Measurements from ENCODE around the gene ZBTB32. TPM values are rescaled to one million over a fixed set of nuclear protein-coding genes. Genes with fewer than 3 reads are reported as not detected.

ZBTB32 gene
- total RNA-seq, 4 donors from 2014 or later: not detected

DNA sequence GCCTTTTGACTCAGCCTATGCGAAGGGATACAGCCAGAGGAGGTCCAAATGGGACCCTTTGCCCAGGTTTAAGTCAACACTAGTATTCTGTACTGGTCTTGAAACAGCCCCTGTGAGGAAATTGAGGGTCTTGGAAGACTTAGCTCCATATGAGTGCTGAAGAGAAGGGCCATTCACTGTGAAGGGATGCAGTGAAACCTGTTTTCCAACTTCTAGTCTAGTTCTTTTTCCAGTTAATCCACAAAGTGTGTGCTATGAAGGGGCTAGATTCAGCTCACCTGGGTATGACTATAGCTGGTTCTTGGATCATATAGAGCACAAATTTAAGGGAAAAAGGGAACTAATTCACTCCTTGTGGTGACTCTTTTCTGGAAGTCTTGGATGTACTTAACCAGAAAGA, 4.0 kb downstream of the ZBTB32 start:
- H3K4me1 ChIP-seq: no peaks in the 10 kb centered on the region
- no peak overlapping the region for H3K27ac ChIP-seq
- TF ChIP-seq, protein P1, sequence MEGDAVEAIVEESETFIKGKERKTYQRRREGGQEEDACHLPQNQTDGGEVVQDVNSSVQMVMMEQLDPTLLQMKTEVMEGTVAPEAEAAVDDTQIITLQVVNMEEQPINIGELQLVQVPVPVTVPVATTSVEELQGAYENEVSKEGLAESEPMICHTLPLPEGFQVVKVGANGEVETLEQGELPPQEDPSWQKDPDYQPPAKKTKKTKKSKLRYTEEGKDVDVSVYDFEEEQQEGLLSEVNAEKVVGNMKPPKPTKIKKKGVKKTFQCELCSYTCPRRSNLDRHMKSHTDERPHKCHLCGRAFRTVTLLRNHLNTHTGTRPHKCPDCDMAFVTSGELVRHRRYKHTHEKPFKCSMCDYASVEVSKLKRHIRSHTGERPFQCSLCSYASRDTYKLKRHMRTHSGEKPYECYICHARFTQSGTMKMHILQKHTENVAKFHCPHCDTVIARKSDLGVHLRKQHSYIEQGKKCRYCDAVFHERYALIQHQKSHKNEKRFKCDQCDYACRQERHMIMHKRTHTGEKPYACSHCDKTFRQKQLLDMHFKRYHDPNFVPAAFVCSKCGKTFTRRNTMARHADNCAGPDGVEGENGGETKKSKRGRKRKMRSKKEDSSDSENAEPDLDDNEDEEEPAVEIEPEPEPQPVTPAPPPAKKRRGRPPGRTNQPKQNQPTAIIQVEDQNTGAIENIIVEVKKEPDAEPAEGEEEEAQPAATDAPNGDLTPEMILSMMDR (IDR thresholded peaks at IDR 0.05): no peak
- no peak for TF ChIP-seq POLR2A (IDR thresholded peaks at IDR 0.05)
- H3K9me3 ChIP-seq: no peaks in the 10 kb centered on the region
- no peaks in the 10 kb centered on the region for H3K27me3 ChIP-seq
- no peaks in the 10 kb centered on the region for H3K36me3 ChIP-seq
- H3K4me3 ChIP-seq: no peak overlapping the region
- DNase-seq: no peak
- intact Hi-C loops (cut with DNase I; ENCODE audit: low total_unique reads): no loop called here

DNA sequence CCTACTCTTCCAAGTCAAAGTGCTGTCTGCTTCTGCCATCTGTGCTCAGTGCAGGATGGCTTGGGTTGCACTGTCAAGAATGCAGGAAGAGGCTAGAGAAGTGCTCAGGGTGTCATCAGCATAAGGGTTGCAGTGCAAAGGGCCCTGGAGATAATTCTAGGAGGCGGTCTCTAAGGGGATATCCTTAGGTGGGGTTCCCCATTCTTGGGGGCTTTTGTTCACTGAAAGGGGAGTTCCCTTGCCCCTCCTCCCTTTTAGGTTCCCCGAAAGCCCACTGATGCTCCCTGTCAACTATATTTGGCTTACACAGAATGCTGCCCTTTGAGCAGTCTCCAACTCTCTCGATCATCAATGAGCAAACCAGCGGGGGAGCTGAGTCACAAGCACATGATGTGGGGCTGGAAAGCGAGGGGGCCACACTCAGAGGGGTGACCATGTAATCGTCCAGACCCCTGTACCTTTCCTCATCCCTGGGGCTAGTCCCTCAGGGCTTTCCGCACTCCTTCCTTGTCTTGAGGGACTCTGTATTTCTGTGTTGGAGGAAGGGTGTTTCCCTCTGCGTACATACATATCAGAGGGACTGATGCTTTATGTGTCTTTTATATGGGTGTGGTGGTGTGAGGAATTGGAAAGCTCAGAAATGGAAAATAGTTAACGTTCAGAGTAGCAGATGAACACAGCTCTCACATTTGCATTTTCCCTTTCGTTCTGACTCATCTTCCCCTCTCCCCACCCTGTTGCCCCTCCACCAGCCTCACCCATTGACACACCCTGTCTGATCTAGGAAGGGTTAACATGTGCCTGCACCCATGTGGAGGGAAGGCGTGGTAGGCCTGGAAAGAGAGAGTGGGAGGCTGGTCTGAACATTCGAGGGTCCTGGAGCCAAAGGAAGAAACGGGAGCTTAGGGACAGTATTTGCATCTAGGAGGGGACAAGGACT, 6.7 kb downstream of the ZBTB32 start:
- H3K27me3 ChIP-seq: no peaks in the 10 kb centered on the region
- intact Hi-C loops (cut with DNase I; ENCODE audit: low total_unique reads): loop anchor here (10.0 kb wide), 1 partner anchor 166 kb away; the partner anchor contains the start of gene TMEM147
- TF ChIP-seq, protein P1 (IDR thresholded peaks at IDR 0.05): no peak
- H3K4me3 ChIP-seq: no peak overlapping the region
- H3K36me3 ChIP-seq: no peaks in the 10 kb centered on the region
- no peak overlapping the region for H3K27ac ChIP-seq
- H3K9me3 ChIP-seq: no peaks in the 10 kb centered on the region
- peaks cover 7 to 9% of the 10 kb centered on the region in 2 donors for H3K4me1 ChIP-seq
- no peak for DNase-seq

DNA sequence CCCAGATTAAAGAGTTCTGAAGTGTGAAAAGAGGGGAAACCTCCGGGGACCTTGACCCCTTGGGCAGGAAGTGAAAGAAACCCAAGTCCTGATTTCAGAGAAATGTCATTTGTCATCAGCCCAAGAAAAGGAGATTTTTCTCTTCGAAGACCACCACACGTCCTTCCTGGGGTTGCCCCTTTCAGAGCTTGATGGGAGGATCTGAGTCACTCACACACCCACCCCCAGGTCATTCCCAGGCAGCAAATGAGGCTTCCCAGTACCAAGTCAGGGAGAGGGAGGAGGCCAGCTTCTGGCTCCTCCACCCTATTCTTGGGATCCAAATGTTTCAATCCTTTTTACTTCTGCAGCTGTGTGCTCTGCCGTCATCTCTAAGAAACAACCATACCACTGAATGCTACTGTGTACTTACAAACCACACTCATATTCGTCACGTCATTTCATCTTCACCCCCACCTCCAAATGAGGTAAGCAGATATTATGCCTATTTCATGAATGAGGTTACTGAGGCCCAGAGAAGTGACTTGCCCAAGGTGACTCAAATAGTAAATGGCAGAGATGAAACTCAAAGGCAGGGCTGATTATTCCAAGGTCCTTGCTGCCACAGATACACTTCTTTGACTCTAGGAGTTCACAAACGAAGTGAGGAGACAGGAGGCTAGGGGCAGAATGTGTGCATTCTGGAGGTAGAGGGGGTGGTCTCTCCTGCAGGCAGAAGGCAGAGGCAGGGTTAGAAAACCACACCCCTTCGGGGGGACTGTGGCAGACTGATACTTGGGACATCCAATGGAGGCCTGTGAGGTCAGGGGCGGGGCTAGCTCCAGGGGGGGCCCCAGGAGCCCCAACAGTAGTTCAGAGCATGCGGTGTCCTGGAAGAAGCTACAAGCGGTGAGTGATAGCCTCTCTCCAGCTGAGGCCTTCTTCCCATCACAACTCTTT, 8.5 kb downstream of the ZBTB32 start:
- intact Hi-C loops (cut with DNase I; ENCODE audit: low total_unique reads): loop anchor here (10.0 kb wide), 1 partner anchor 168 kb away; the partner anchor contains the start of gene TMEM147
- no peak overlapping the region for H3K27ac ChIP-seq
- no peak overlapping the region for H3K4me3 ChIP-seq
- H3K4me1 ChIP-seq: peaks cover 8 to 11% of the 10 kb centered on the region in 2 donors
- no peaks in the 10 kb centered on the region for H3K9me3 ChIP-seq
- no peaks in the 10 kb centered on the region for H3K36me3 ChIP-seq
- DNase-seq: no peak
- no peaks in the 10 kb centered on the region for H3K27me3 ChIP-seq
- TF ChIP-seq, protein P1 (IDR thresholded peaks at IDR 0.05): no peak
- no peak for TF ChIP-seq POLR2A (IDR thresholded peaks at IDR 0.05)

DNA sequence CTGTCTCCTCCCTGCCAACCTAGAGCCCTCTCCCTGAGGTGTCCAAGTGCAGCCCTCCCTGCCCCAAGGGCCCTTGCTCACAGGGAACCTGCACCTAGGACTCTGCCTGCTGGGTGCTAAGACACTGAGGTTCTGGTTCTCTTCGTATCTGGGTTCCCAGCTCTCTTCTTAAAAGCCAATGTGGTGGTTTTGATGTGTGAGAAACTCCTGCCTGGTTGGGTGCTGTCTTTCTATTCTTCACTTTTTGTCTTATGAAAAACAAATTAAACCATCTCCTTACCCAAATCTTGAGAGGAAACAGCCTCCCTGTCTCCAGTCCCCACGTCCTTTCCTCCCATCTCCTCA, 9.1 kb downstream of the ZBTB32 start:
- no peaks in the 10 kb centered on the region for H3K27me3 ChIP-seq
- no peaks in the 10 kb centered on the region for H3K36me3 ChIP-seq
- no peak overlapping the region for H3K27ac ChIP-seq
- intact Hi-C loops (cut with DNase I; ENCODE audit: low total_unique reads): loop anchor here (10.0 kb wide), 1 partner anchor 169 kb away; the partner anchor contains the start of gene TMEM147
- H3K9me3 ChIP-seq: no peaks in the 10 kb centered on the region
- no peak for TF ChIP-seq POLR2A (IDR thresholded peaks at IDR 0.05)
- TF ChIP-seq, protein P1 (IDR thresholded peaks at IDR 0.05): no peak
- peaks cover 8 to 11% of the 10 kb centered on the region in 2 donors for H3K4me1 ChIP-seq
- no peak for DNase-seq
- no peak overlapping the region for H3K4me3 ChIP-seq

All from uterus (tissue), 4 donors.